NT2/D1 (cell line): ENCODE data around the gene UNC13C.

Experiments
- DNase-seq: peaks from one replicate; pipeline ENCODE4 v3.0.0-alpha.2; 2011; ENCODE audit warnings: low read depth, low spot score
- H3K27me3 ChIP-seq: 2 replicates; pipeline ENCODE4 v1.6.0; 2011; ENCODE audit warnings: mild to moderate bottlenecking; ENCODE audit not compliant: insufficient read length, insufficient read depth
- H3K36me3 ChIP-seq: 2 replicates; pipeline ENCODE4 v1.6.1; 2011; ENCODE audit warnings: mild to moderate bottlenecking, low read length, mixed read lengths; ENCODE audit not compliant: insufficient read depth, insufficient read length
- H3K4me1 ChIP-seq: 2 replicates; pipeline ENCODE4 v1.5.1; 2011; ENCODE audit not compliant: insufficient read depth, insufficient read length
- H3K4me3 ChIP-seq: 2 replicates; pipeline ENCODE4 v1.5.1; 2011; ENCODE audit warnings: low read depth; ENCODE audit not compliant: insufficient read length
- H3K9ac ChIP-seq: 2 replicates; pipeline ENCODE4 v1.6.0; 2011; ENCODE audit warnings: low read depth; ENCODE audit not compliant: insufficient read length
- H3K9me3 ChIP-seq: 2 replicates; pipeline ENCODE4 v1.5.1; 2011; ENCODE audit warnings: mild to moderate bottlenecking, low read length; ENCODE audit not compliant: insufficient read depth
- SUZ12 ChIP-seq: IDR thresholded peaks from 2 replicates; pipeline ENCODE4 v1.6.1; 2011; ENCODE audit not compliant: insufficient read length, insufficient read depth; ENCODE audit errors: extremely low read depth
- YY1 ChIP-seq: IDR thresholded peaks from 2 replicates; pipeline ENCODE4 v1.6.1; 2011; ENCODE audit not compliant: insufficient read length, insufficient read depth
- ZNF274 ChIP-seq: IDR thresholded peaks from 2 replicates; pipeline ENCODE4 v1.6.1; 2011; ENCODE audit warnings: mild to moderate bottlenecking, low read depth, low read length

UNC13C gene

DNA sequence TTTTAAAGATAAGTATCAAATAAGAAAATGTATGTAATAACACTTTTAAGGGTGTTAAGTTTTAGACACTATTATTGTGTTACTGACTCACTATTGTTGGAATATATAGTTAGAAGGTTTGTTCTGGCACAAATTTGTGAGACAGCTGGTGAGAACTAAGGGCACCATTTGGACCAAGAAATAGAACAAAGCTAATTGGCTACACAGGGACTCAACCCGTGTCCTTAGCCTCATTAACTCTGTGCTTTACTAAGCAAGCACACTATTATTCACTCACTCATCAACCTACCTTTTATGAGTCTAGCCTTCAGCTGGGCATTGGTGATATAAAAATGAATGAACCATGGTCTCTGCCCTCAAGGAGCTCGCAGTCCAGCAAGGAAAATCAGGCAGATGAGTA, 4.1 kb upstream of the UNC13C start:
- no peak overlapping the region for H3K4me3 ChIP-seq
- H3K4me1 ChIP-seq: no peaks in the 10 kb centered on the region
- no peaks in the 10 kb centered on the region for H3K9me3 ChIP-seq
- TF ChIP-seq YY1 (no peak), SUZ12 (no peak), ZNF274 (no peak)
- no peak for DNase-seq
- peaks cover 21% of the 10 kb centered on the region for H3K27me3 ChIP-seq
- no peak overlapping the region for H3K9ac ChIP-seq
- no peaks in the 10 kb centered on the region for H3K36me3 ChIP-seq

DNA sequence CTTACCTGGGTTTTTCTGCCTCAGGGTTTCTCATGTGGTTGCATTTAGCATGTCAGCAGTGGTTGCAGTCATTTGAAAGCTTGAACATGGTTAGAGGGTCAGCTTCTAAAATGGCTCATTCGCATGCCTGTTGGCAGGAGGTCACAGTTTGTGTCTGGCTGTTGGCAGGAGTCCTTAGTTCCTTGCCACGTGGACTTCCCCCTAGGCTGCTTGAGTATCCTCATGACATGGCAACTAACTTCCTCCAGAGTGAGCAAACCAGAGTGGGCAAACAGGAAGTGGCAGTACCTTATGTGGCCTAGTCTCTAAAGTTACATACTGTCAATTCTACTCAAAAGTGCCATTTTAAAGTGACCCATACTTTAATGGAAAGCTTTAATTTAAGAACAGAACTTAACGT, 3.4 kb upstream of the UNC13C start:
- Histone ChIP-seq H3K9ac (no peak overlapping the region), H3K4me3 (no peak overlapping the region), H3K36me3 (no peaks in the 10 kb centered on the region), H3K4me1 (no peaks in the 10 kb centered on the region), H3K9me3 (no peaks in the 10 kb centered on the region), H3K27me3 (peaks cover 26% of the 10 kb centered on the region)
- DNase-seq: no peak
- TF ChIP-seq YY1: no peak
- TF ChIP-seq ZNF274: no peak
- no peak for TF ChIP-seq SUZ12

GRCh38 chr15:53976844-53977392, 1.3 kb upstream of the UNC13C start:
- Histone ChIP-seq H3K9me3 (no peaks in the 10 kb centered on the region), H3K9ac (no peak overlapping the region), H3K27me3 (peaks cover 26% of the 10 kb centered on the region), H3K36me3 (no peaks in the 10 kb centered on the region), H3K4me3 (no peak overlapping the region), H3K4me1 (no peaks in the 10 kb centered on the region)
- DNase-seq: no peak
- TF ChIP-seq YY1 (no peak), SUZ12 (no peak), ZNF274 (no peak)

DNA sequence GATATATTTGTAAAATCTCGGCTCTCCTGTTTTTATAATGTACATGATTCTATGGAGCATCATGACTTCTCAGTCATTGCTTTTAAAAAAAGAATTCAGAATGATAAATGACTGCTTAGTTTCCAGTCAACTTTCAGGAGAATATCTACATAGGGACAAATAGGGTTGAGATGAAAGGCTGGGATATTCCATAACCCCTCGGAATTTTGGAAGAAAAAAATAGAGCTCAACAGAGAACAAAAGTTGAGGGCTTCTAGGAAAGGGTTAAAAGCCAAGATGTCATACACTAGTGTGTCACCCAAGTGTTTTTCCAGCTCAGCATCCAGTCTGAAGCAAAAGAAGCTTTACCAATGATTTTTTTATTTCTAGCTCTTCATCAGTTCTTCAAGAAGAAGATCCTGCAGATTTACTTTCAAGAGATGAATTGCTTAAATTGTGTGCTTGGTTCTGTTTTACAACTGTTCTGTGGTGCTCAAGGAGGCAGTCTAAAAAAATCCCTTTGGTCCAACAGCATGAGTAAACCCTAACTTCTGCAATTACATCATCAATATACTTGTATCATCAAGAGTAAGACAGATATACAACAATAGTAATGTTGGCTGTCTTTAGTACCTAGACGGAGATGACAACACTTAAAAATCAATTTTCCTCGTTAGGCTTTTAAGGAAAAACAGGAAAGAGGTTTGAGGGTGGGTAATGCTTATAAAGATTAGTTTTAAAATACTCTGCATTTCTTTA, 979 bp downstream of the UNC13C start:
- Histone ChIP-seq H3K4me1 (no peaks in the 10 kb centered on the region), H3K9me3 (no peaks in the 10 kb centered on the region), H3K36me3 (no peaks in the 10 kb centered on the region), H3K4me3 (peak overlapping the region; percentile 36), H3K9ac (peak overlapping the region; percentile 44), H3K27me3 (peaks cover 26% of the 10 kb centered on the region)
- no peak for TF ChIP-seq ZNF274
- TF ChIP-seq YY1: no peak
- TF ChIP-seq SUZ12: no peak
- no peak for DNase-seq

GRCh38 chr15:53980021-53980420, 1.8 kb downstream of the UNC13C start:
- Histone ChIP-seq H3K4me3 (no peak overlapping the region), H3K9ac (no peak overlapping the region), H3K27me3 (peaks cover 26% of the 10 kb centered on the region), H3K4me1 (no peaks in the 10 kb centered on the region), H3K36me3 (no peaks in the 10 kb centered on the region), H3K9me3 (no peaks in the 10 kb centered on the region)
- DNase-seq: no peak
- TF ChIP-seq SUZ12: no peak
- TF ChIP-seq YY1: no peak
- no peak for TF ChIP-seq ZNF274

GRCh38 chr15:53982071-53982680, 3.9 kb downstream of the UNC13C start:
- TF ChIP-seq SUZ12 (no peak), YY1 (no peak), ZNF274 (no peak)

GRCh38 chr15:53982876-53983275, 4.6 kb downstream of the UNC13C start:
- no peak for TF ChIP-seq SUZ12
- no peak for TF ChIP-seq ZNF274
- TF ChIP-seq YY1: no peak
- Histone ChIP-seq H3K4me1 (no peaks in the 10 kb centered on the region), H3K9ac (no peak overlapping the region)

More at GRCh38 chr15:53982071-53982680, 3.9 kb downstream of the UNC13C start:
- DNase-seq: no peak
- Histone ChIP-seq H3K4me3 (no peak overlapping the region), H3K4me1 (no peaks in the 10 kb centered on the region), H3K9me3 (no peaks in the 10 kb centered on the region), H3K27me3 (peaks cover 23% of the 10 kb centered on the region), H3K36me3 (no peaks in the 10 kb centered on the region), H3K9ac (no peak overlapping the region)

More at GRCh38 chr15:53982876-53983275, 4.6 kb downstream of the UNC13C start:
- Histone ChIP-seq H3K9me3 (no peaks in the 10 kb centered on the region), H3K36me3 (no peaks in the 10 kb centered on the region), H3K4me3 (no peak overlapping the region), H3K27me3 (peaks cover 16% of the 10 kb centered on the region)
- DNase-seq: no peak
